UCSD-AML1 (cell line): Measurements from ENCODE around the gene PPARGC1A.

Experiments
- DNase-seq: peaks from one replicate; lab custom pipeline; 2025; ENCODE audit not compliant: unreplicated experiment; lab: John Stamatoyannopoulos, UW

Gene PPARGC1A

GRCh38 chr4:23844961-23845360 lies 44.9 kb downstream of the PPARGC1A start:
- DNase-seq, result no peak

DNA sequence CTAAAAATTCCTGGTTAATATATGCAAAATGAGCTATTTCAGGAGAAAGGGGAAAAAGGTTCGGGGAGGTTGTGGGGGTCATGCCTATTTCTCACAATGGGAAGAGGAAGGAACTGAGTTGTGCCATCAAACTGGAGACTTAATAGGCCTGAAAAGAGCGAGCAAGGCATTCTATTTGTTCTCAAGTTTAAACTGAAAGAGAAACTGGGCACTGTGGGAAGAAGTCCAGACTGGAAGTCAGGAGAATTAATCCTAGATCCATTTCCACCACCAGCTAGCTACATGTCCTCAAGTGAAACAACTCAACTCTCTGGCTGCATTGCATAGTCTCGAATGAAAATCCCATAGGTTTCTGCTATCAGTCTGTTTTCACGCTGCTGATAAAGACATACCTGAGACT lies 50.6 kb downstream of the PPARGC1A start:
- no peak for DNase-seq

DNA sequence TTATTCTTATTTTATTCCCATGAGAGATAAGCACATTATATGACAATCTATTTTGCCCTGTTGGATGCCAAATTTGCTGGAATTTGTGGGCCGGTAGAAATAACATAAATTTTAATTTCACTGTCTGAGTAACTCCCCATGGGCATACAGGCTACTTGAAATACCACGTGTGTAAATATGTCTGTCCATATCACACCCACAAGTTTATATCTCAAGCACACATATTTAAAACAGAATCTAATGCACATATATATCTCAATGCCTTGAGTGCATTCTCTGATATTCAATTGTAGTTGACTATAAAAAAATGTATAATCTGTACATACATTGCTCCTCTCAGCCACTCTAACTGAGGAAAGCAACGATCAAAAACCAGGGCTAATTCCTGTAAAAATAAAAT lies 51.2 kb downstream of the PPARGC1A start:
- no peak for DNase-seq

- DNase-seq, result no peak
Measured at GRCh38 chr4:23838131-23838530, 51.7 kb downstream of the PPARGC1A start.

GRCh38 chr4:23837371-23837770 lies 52.5 kb downstream of the PPARGC1A start:
- DNase-seq, result no peak

- DNase-seq, result no peak
Measured at GRCh38 chr4:23835774-23836478, 53.9 kb downstream of the PPARGC1A start.

DNA sequence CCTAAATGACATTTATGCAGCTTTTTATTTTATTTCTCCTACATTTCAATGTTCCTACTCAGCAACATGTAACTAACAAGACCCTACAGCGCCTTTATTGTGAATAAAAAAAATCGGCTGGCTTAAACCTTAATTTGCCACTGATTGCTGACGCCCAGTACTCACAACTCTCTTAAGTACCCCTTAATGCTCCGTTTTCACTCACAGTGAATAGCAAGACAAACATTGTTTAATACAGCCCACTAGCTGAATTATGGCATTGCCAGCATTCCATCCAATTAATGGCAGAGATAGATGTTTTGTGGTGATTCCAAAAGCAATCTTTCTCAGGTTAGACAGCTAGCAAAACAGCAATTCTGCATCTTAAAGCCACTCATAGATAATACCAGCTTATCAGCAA lies 61.1 kb downstream of the PPARGC1A start:
- no peak for DNase-seq

DNA sequence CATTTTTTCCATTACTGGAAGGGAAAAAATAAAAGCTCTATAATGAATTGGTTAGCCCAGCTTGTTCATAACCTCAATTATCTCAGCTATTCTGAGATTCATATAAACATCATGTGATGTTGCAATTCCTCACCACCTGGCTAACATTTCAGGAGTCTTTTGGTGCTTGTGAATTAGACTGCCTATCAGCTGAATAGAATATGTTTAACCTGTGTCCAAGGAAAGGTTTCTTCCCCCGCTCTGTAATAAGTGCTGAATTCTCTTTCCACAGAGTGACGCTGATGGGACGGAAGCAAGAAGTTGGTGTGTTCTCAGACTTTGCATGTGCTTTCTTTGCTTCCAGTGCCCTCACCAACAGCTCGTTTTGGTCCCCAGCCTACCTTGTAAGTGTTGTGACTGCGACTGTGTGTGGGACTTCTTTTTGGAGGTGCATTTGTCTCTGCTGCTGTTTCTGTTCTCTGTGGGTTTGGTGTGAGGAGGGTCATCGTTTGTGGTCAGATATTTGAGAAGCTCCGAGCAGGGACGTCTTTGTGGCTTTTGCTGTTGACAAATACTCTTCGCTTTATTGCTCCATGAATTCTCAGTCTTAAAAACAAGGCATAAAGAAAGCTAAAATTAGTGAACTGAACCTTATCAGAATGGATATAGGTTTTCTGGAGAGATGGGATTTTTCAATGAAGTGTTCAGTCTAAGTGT lies 61.7 kb downstream of the PPARGC1A start:
- no peak for DNase-seq

DNA sequence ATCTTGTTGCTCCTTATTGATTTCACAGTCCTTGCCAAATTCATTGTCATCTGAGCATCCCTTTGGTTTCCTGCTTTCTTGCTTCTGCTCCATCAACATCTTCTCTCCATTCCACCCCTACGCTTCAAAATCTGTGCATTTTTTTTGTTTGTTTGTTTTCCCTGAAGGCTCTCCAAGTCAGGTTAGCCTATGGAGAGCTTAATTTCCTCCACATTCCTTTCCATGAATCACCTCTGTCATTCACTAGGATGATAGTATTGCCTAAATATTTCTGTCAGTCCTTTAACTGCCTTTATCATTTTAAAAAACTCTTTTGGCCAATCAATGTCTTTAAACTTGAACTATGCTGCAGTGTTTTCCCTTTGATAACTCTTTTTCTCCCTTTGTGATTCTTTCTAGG lies 67.7 kb downstream of the PPARGC1A start:
- DNase-seq, result no peak

DNA sequence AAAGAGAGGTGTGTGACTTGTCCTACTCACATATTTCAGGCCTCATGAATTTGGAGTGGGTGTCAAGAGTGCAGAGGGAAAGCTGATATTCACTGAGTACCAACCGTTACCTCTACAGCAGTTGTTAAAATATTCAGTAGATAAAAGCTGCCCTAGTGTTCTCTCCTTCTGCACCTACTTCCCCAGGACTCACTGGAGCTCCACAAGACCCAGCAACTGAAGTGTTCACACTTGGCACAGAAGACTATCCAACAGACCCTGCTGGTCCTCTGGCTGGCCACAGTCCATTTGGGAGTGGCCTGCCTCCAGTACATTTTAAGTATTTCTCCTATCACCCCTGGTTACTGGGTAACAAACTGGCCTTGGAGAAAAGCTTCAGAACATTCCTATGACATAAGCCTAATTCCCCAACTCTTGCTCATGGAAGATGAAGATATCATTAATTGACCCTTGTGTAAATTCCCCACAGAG lies 70.8 kb downstream of the PPARGC1A start:
- DNase-seq, result no peak

GRCh38 chr4:23818097-23818885 lies 71.6 kb downstream of the PPARGC1A start:
- no peak for DNase-seq

GRCh38 chr4:23814996-23815660 lies 74.7 kb downstream of the PPARGC1A start:
- no peak for DNase-seq

DNA sequence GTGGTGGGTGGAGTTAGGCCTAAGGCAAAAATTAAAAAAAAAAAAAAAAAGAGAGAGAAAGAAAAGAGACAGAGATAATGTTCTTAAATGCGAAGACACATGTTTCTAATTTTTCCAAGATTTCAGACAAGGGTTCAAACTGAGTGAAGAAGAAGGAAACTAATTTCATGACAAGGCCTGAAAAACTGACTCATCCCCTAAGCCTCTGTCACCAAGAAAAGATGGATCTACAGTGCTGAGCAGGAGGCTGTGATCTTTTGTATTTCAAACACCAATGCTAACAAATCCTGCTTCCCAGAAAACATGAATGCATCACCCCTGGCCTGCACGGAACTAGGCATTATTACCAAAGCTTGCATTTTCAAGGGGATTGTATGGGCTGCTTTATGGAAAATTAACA lies 75.3 kb downstream of the PPARGC1A start:
- no peak for DNase-seq

DNA sequence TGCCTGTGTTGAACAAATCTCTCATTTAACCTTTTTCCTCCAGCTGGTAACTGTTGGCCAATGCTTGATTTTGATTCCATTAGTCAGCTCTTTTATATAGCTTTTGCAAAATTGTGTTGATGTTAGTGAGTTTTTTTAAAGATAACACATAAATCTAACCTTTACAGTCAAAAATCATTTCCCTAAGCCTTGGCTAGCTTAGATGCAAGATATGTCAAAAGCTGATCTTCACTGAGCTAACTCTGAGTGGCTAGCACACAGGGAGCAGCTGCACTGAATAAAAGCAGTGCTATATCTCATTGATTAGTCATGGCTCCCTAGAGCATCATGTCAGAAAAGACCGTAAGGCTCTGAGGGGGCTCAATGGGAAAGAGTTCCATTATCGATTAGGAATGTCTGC lies 78.7 kb downstream of the PPARGC1A start:
- no peak for DNase-seq

DNA sequence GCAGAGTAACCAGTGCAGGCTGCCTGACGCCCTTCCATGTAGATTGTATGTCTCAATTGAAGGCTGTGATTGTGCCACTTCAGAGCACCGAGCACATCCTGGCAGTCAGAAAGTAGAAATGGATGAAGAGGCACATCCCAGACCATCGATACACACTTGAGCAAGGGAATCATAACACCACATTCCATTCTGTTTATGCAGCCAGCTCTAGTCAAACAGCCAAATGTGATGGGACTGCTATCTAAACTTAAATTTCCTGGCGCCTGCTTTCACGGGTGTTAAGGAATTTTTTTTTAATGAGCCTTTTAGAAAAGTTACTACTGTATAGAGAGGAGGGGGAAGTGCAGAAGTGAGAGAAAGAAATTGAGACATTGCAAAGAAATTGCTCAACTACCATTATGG lies 84.4 kb downstream of the PPARGC1A start:
- no peak for DNase-seq

DNA sequence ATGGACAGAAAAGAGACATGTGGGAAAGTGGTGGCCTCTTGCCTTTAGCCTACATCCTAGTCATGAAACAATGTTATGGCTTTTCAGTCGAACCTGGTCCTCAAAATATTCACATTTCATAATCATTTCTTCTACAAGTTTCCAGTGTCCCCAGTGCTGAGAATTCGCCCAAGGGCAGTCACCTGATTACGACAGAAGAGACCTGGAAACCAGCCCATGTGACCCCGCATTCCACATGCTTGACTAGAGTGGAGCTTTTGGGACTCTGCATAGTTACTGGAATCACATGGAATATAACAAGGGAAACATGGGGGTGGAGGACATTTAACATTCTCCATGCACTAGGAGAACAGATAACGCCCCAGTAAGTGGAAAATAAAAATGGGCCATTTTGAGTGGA lies 100.1 kb downstream of the PPARGC1A start:
- DNase-seq, result no peak

DNA sequence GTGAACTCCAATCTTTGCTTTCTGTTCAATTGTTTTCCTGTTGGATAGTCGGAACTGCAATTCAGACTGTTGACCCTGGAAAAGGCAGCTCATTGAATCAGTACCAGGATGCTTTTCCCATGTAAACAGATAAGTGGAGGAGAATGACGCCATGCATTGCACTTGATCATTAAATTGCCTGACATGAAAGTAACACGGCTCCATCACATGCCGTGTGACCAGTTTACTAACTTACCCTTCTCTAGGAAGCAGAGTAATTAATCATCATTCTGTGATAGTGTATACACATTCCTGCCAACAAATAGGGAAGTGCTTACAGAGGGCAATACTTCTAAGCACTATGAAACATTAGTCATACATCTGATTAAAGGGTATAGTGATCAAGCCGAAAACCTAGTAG lies 101.4 kb downstream of the PPARGC1A start:
- DNase-seq, result no peak

DNA sequence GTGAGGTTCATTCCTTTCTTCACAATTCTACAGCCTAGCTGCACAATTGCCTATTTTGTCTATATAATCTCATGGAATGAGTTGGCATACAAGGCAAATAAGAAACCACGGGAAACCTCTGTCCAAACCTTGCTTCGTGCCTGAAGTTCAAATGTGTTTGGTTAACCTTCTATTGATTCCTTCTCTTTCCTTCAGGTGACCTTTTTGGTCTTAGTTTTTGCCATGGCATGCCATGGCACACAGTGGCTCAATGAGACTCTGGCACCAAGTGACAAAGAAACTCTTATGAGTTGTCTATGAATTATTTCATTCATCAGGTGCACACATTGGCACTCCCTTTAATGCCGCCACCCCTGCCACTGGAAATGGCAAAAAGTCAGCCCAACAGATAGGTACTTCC lies 101.8 kb downstream of the PPARGC1A start:
- no peak for DNase-seq

DNA sequence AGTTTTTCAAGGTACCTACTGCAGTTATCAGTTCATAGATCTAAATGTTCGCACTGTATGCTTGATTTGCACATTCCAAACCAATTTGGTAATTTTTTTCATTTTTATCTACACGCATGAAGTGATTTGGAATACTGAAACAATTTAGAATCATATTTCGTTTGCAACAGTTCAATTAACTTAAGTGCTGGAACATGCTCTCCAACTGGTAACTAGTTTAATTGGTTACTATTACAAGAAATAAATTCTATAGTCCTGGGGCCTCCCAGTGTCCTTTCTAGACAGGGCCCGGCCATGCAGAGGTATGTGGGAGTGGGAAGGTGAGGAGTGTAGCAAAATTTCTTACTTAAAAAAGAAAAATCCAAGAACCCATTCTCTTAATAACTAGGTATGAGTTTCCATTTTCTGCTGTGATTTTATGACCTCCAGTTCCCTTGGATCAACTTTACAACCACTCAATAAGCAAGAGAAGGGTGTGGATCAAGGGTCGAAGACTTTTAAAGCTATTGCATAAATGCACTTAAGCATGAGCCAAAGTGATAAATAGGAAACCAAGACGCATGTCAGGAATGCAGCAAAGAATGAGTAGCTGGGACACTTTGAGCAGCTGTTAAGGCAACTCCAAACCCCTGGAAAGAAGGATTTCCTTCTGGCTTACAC lies 106.9 kb downstream of the PPARGC1A start:
- no peak for DNase-seq

DNA sequence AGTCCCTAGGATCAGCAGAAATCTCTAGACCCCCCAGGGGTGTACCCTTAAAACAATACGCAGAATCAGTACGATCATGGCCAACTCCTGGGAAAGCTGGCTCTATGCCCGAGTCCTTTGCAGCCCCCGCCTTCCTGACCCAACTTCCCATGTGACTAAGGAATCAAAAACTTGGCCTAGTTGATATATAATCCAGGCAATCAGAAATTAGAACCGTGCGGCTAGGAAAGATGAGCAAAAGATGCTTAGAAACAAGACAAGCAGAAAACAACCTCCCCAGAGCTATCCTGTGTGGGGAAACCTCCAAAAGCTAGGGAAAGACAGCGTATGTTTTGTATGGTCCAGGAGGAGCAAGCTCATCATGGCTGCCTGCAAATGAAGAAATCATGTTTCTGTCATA lies 110.0 kb downstream of the PPARGC1A start:
- no peak for DNase-seq

GRCh38 chr4:23779422-23779821 lies 110.4 kb downstream of the PPARGC1A start:
- no peak for DNase-seq
